ENCODE measurements around the gene RASA2. TPM values are rescaled to one million over a fixed set of nuclear protein-coding genes. Genes with fewer than 3 reads are reported as not detected.

The RASA2 gene
- total and polyA plus RNA-seq, 10 of the 15 experiments (the other 5 are each of a cell fraction or from before 2014, with no cell fraction given), result 1.9 to 9.4 (median 7.2) TPM

GRCh38 chr3:141625506-141625905 lies 138.7 kb downstream of the RASA2 start:
- Histone ChIP-seq H4K20me1 (ENCODE audit: control insufficient read depth, insufficient read depth) (no peaks in the 10 kb centered on the region), H3K4me1 (ENCODE audit: control insufficient read depth, insufficient read depth, low read length) (no peaks in the 10 kb centered on the region), H3K27me3 (replicated peaks in 1 of 2; ENCODE audit: control insufficient read depth in 2 of 2, insufficient read depth in 2 of 2, low read length in 1 of 2) (no peaks in the 10 kb centered on the region), H3K36me3 (ENCODE audit: control insufficient read depth in 2 of 2, insufficient read depth in 2 of 2, low read length in 1 of 2) (no peaks in the 10 kb centered on the region), H3K9ac (ENCODE audit: control insufficient read depth, insufficient read depth, low read length) (no peak overlapping the region), H2AFZ (ENCODE audit: control insufficient read depth, low read depth, low read length) (no peak overlapping the region), H3K79me2 (ENCODE audit: control insufficient read depth, insufficient read depth, low read length) (no peaks in the 10 kb centered on the region), H3K4me3 (no peak overlapping the region), H3K27ac (ENCODE audit: control insufficient read depth, insufficient read depth) (no peak overlapping the region), H3K4me2 (ENCODE audit: control insufficient read depth, insufficient read depth) (no peak overlapping the region), H3K9me3 (replicated peaks; ENCODE audit: control insufficient read depth, insufficient read depth, low read length) (no peaks in the 10 kb centered on the region)
- POLR2A ChIA-PET, result no interaction called here
- RAD21 ChIA-PET (ENCODE audit: unreplicated experiment), result no interaction called here
- FAIRE-seq, result no peak
- SMC1A ChIA-PET (ENCODE audit: uncharacterized antibody, unreplicated experiment), result no interaction called here
- no TSS peak for BruUV-seq (replicated peaks)
- in situ Hi-C loops (cut with MboI) (no loop called here), intact Hi-C loops (cut with micrococcal nuclease; ENCODE audit: unreplicated experiment) (no loop called here)
- TF ChIP-seq PKNOX1 (IDR thresholded peaks at IDR 0.05), result no peak
- no peak for TF ChIP-seq ZNF687 (IDR thresholded peaks at IDR 0.05)
- TF ChIP-seq ETV6 (conservative IDR thresholded peaks at IDR 0.05 in 1 of 2, IDR thresholded peaks at IDR 0.05 in 1 of 2; ENCODE audit: borderline replicate concordance in 1 of 2, low read depth in 1 of 2), result no peak
- TF ChIP-seq BRCA1 (IDR thresholded peaks at IDR 0.05; ENCODE audit: low read depth, low read length), result no peak
- no peak for TF ChIP-seq NR2C1 (IDR thresholded peaks at IDR 0.05)
- no peak for TF ChIP-seq TCF7 (IDR thresholded peaks at IDR 0.05; ENCODE audit: borderline replicate concordance)
- TF ChIP-seq SREBF1 (IDR thresholded peaks at IDR 0.05; ENCODE audit: low read length), result no peak
- no peak for TF ChIP-seq POLR2A (IDR thresholded peaks at IDR 0.05; ENCODE audit: low read depth, low read length)
- no peak for TF ChIP-seq TCF3 (IDR thresholded peaks at IDR 0.05; ENCODE audit: borderline replicate concordance, insufficient read depth, low read depth, low read length)
- TF ChIP-seq JUND (IDR thresholded peaks at IDR 0.05; ENCODE audit: low read depth, low read length), result no peak
- TF ChIP-seq EGR1 (IDR thresholded peaks at IDR 0.05; ENCODE audit: borderline replicate concordance in 1 of 2, low read depth in 2 of 2, low read length in 2 of 2), result no peak
- no peak for TF ChIP-seq MYB (IDR thresholded peaks at IDR 0.05; ENCODE audit: borderline replicate concordance, low read depth, low read length)
- TF ChIP-seq ATF7 (IDR thresholded peaks at IDR 0.05; ENCODE audit: low read depth), result no peak
- no peak for TF ChIP-seq ZBED1 (IDR thresholded peaks at IDR 0.05; ENCODE audit: borderline replicate concordance)
- no peak for TF ChIP-seq BMI1 (IDR thresholded peaks at IDR 0.05; ENCODE audit: borderline replicate concordance)
- no peak for TF ChIP-seq MYC (IDR thresholded peaks at IDR 0.05; ENCODE audit: insufficient read depth, insufficient read length, insufficient replicate concordance, low read length, severe bottlenecking)
- TF ChIP-seq CHD4 (IDR thresholded peaks at IDR 0.05), result no peak
- TF ChIP-seq DPF2 (IDR thresholded peaks at IDR 0.05), result no peak
- TF ChIP-seq IRF3 (IDR thresholded peaks at IDR 0.05), result no peak
- WGBS (ENCODE audit: insufficient coverage, insufficient replicate concordance, low lambda C conversion rate, missing lambda C conversion rate), result 38% methylated on average over 4 of the region's 5 CpGs
- CTCF ChIA-PET, result no interaction called here
- no peak for ATAC-seq
- DNase-seq (ENCODE audit: low read depth, low spot score), result no peak

Data from GM12878 (cell line).